T1000 (cell line): ENCODE measurements around the gene DST.

Experiments
- DNase-seq: peaks from one replicate; lab custom pipeline; 2025; ENCODE audit warnings: mixed read lengths; lab: John Stamatoyannopoulos, UW

The DST gene

GRCh38 chr6:56433119-56433518, 209.6 kb downstream of the DST start:
- DNase-seq: no peak

GRCh38 chr6:56432194-56432593, 210.5 kb downstream of the DST start:
- no peak for DNase-seq

- DNase-seq: no peak
Observed at GRCh38 chr6:56430629-56431600, 211.8 kb downstream of the DST start.

- DNase-seq: no peak
Observed at GRCh38 chr6:56424542-56425083, 218.1 kb downstream of the DST start.

GRCh38 chr6:56424064-56424463, 218.6 kb downstream of the DST start:
- DNase-seq: no peak

- no peak for DNase-seq
Observed at GRCh38 chr6:56420296-56420695, 222.4 kb downstream of the DST start.

- DNase-seq: no peak
Observed at GRCh38 chr6:56419191-56419590, 223.5 kb downstream of the DST start.

- DNase-seq: no peak
Observed at GRCh38 chr6:56417823-56418222, 224.9 kb downstream of the DST start.

GRCh38 chr6:56416247-56416646, 226.4 kb downstream of the DST start:
- DNase-seq: no peak

- DNase-seq: no peak
Observed at GRCh38 chr6:56408976-56409375, 233.7 kb downstream of the DST start.
